Brain microvascular endothelial cell (primary cell): ENCODE results near the gene CUX1.

ENCODE experiments used
- DNase-seq: peaks from one replicate; pipeline ENCODE4 v3.0.0-alpha.2; 2020
- H3K27ac ChIP-seq: fragments of 250-450 bp; sonication (Bioruptor Pico); 2 replicates; pipeline ENCODE4 v1.5.1; 2020; ENCODE audit warnings: mild to moderate bottlenecking, moderate library complexity
- H3K27me3 ChIP-seq: fragments of 250-450 bp; sonication (Bioruptor Pico); replicated peaks from 2 replicates; pipeline ENCODE4 v1.5.1; 2020; ENCODE audit warnings: mild to moderate bottlenecking
- H3K36me3 ChIP-seq: fragments of 250-450 bp; sonication (Bioruptor Pico); replicated peaks from 2 replicates; pipeline ENCODE4 v1.5.1; 2020; ENCODE audit warnings: mild to moderate bottlenecking
- H3K4me3 ChIP-seq: 2 replicates; pipeline ENCODE4 v1.5.1; 2011; ENCODE audit warnings: low read depth, mild to moderate bottlenecking, control low read depth, low read length, moderate library complexity
- CTCF ChIP-seq: IDR thresholded peaks from 2 replicates; pipeline ENCODE4 v1.5.1; 2011; ENCODE audit warnings: low read depth, mild to moderate bottlenecking, moderate library complexity, low read length, control low read depth, inconsistent platforms; ENCODE audit errors: missing control alignments
- in situ Hi-C: cut with HindIII; loops from 2 replicates; pipeline ENCODE4 v1.10.0; 2017; ENCODE audit warnings: low sequenced_read_pairs, low pct_ligation_motif_present

CUX1 gene

GRCh38 chr7:101859411-101860106 lies 42.1 kb downstream of the CUX1 start:
- H3K27ac ChIP-seq, result no peak overlapping the region
- no peaks in the 10 kb centered on the region for H3K36me3 ChIP-seq
- no peak overlapping the region for H3K4me3 ChIP-seq
- TF ChIP-seq CTCF, result no peak
- in situ Hi-C loops, result no loop called here
- no peaks in the 10 kb centered on the region for H3K27me3 ChIP-seq
- DNase-seq, result no peak

GRCh38 chr7:101860316-101861217 lies 43.1 kb downstream of the CUX1 start:
- no peak for DNase-seq
- H3K27me3 ChIP-seq, result no peaks in the 10 kb centered on the region
- TF ChIP-seq CTCF, result no peak
- no peak overlapping the region for H3K4me3 ChIP-seq
- no peak overlapping the region for H3K27ac ChIP-seq
- in situ Hi-C loops, result no loop called here
- no peaks in the 10 kb centered on the region for H3K36me3 ChIP-seq

GRCh38 chr7:101861218-101861775 lies 43.9 kb downstream of the CUX1 start:
- no peak overlapping the region for H3K4me3 ChIP-seq
- H3K27me3 ChIP-seq, result no peaks in the 10 kb centered on the region
- no peaks in the 10 kb centered on the region for H3K36me3 ChIP-seq
- no peak for DNase-seq
- no peak for TF ChIP-seq CTCF
- H3K27ac ChIP-seq, result no peak overlapping the region
- in situ Hi-C loops, result no loop called here

GRCh38 chr7:101862280-101863220 lies 45.1 kb downstream of the CUX1 start:
- no peak for TF ChIP-seq CTCF
- H3K36me3 ChIP-seq, result no peaks in the 10 kb centered on the region
- no peaks in the 10 kb centered on the region for H3K27me3 ChIP-seq
- DNase-seq, result no peak
- in situ Hi-C loops, result no loop called here
- no peak overlapping the region for H3K27ac ChIP-seq
- no peak overlapping the region for H3K4me3 ChIP-seq

- H3K27ac ChIP-seq, result no peak overlapping the region
- DNase-seq, result no peak
- in situ Hi-C loops, result no loop called here
- TF ChIP-seq CTCF, result no peak
- no peaks in the 10 kb centered on the region for H3K27me3 ChIP-seq
- no peak overlapping the region for H3K4me3 ChIP-seq
- no peaks in the 10 kb centered on the region for H3K36me3 ChIP-seq
These were observed 46.2 kb downstream of the CUX1 start for GRCh38 chr7:101863598-101863997.
